Measurements from ENCODE around the gene TCL1A. TPM values are rescaled to one million over a fixed set of nuclear protein-coding genes. Genes with fewer than 3 reads are reported as not detected.

TCL1A gene
- total RNA-seq, 4 donors from 2014 or later = not detected

DNA sequence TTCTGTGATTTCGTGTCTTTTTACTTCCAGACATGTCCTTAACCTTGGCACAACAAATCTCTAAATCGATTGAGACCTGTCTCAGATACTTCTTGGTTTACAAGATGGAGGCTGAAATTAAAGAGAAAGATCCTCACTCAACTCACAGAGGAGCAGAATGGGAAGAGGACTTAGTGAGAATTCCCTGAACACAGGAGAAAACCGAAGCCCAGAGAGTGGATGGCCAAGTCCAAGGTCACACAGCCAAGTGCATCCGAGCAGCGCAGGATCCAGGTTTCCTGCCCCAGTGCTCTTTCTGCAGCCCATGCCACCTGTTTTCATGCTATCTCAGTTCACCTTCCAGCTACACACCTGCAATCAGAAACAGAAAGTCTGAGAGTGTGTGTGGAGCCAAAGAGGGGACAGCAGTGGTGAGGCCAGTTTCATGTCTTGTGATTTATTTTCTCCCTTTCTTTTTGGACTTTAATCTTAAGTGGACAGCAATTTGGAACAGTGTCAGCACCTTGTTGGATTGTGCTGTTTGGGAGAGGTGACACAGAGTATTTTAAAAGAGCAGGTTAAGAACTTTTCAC, 50.6 kb downstream of the TCL1A start:
- no peak for TF ChIP-seq CTCF (IDR thresholded peaks at IDR 0.05; ENCODE audit: low read depth)

DNA sequence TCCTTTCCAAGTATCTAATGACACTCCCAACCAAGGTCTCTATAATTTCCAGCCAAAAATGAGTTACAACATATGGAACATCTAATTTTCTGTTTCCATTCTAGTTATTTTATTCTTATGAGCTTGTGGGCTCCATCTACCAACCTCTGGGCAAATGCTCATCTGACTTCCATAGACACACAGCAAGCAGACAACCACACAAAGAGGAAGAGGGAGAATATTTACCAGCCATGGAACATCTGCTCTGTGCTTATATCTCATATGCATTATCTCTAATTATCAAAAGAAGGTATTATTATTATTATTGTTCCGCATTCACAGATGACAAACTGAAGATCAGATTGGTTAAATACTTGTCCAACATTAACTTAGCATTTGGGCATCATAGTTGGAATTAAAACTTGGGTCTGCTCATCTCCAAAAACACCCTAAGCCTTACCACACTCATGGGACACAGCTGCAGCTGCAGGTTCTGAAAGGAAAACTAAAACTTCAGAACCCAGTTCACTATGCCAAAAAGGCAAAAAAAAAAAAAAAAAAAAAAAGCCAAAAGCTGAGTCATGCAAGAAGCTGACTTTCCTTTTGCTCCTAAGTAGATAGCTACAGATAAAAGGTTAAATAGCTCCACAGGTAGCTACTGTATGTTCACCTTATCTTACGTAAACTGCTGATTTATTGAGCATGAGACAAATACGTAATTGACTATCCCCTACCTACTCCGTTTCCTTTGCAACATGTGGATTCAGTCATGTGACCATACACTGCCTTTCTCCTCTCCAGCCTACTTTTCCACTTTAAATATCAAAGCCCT, 51.3 kb downstream of the TCL1A start:
- no peak for TF ChIP-seq CTCF (IDR thresholded peaks at IDR 0.05; ENCODE audit: low read depth)

DNA sequence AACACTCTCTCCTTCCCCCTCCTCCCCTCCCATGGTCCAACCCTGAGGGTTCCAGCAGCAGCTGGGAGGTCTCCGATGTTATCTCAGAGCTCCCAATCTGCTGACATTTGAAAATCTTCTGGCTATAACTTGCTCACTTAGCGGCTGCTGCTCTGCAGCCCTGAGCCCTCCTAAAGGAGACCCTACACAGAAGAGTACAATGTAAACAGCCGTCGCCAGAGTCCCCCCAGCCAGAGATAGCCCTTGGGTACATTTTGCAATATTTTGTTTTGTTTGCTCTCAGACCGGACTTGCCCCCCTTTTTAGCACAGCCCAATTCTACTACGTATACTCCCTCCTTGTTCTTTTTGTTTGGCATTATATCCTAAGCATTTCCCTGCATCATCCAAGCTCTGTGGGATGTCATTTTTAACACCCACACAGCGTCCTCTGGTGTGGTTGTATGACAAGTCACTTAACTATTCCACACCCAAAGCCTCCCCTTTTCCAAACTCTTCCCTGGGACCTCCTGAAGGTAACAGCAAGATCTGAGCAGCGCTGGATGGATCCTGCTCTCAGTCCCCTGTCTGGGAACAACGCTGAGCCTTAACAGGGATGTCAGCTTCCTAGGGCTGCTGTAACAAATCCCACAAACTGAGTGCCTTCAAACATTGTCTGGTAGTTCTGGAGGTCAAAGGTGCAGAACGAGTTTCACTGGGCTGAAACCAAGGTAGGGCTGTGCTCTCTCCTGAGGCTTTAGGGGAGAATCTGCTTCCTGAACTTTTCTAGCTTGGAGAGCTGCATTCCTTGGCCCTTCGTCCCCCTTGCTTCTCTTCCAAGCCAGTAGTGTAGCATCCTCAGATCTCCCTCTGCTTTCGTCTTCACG, 53.0 kb downstream of the TCL1A start:
- TF ChIP-seq CTCF (IDR thresholded peaks at IDR 0.05; ENCODE audit: low read depth) = no peak

- no peak for TF ChIP-seq CTCF (IDR thresholded peaks at IDR 0.05; ENCODE audit: low read depth)
Measured at GRCh38 chr14:95659990-95660385, 53.9 kb downstream of the TCL1A start.

Small RNAs within 50 kb of the gene (small RNA-seq; reads per million reads assigned to genes)
- not detected for gene RF02193

Other genes starting within 250 kb of the TCL1A start
- gene SYNE3, start 197.5 kb downstream of the TCL1A start, total RNA-seq = 100 to 1,000 TPM in 3 of 4 donors, 10 to 100 TPM in 1; 82.8 to 196 (median 136) TPM
- 10 to 100 TPM; 17.7 to 48.8 (median 20.5) TPM for gene GLRX5, start 179.1 kb downstream of the TCL1A start, total RNA-seq
- gene TCL1B, start 27.7 kb downstream of the TCL1A start, total RNA-seq = not detected
- not detected for gene TUNAR, start 162.7 kb upstream of the TCL1A start, total RNA-seq